HEK293T (cell line): ENCODE measurements around the gene CD101.

Source experiments
- ARNT ChIP-seq: fragments of 450-650 bp; IDR thresholded peaks from 2 replicates; pipeline ENCODE4 v1.6.1; 2017; ENCODE audit warnings: mild to moderate bottlenecking
- BHLHE40 ChIP-seq: fragments of 450-650 bp; IDR thresholded peaks from 2 replicates; pipeline ENCODE4 v1.6.1; 2016; ENCODE audit warnings: mild to moderate bottlenecking, moderate library complexity, borderline replicate concordance
- ELF4 ChIP-seq: fragments of 450-650 bp; IDR thresholded peaks from 2 replicates; pipeline ENCODE4 v1.6.1; 2017; ENCODE audit warnings: antibody characterized with exemption
- FOXA1 ChIP-seq: fragments of 450-650 bp; IDR thresholded peaks from 2 replicates; pipeline ENCODE4 v1.6.1; 2016; ENCODE audit warnings: mild to moderate bottlenecking
- FOXM1 ChIP-seq: fragments of 450-650 bp; IDR thresholded peaks from 2 replicates; pipeline ENCODE4 v1.6.1; 2017; ENCODE audit warnings: mild to moderate bottlenecking, borderline replicate concordance
- HDGF ChIP-seq: fragments of 450-650 bp; IDR thresholded peaks from 2 replicates; pipeline ENCODE4 v1.6.1; 2017; ENCODE audit warnings: antibody characterized with exemption, borderline replicate concordance
- L3MBTL2 ChIP-seq: fragments of 450-650 bp; conservative IDR thresholded peaks from 2 replicates; pipeline ENCODE4 v1.6.1; 2016; ENCODE audit warnings: mild to moderate bottlenecking
- NFRKB ChIP-seq: fragments of 450-650 bp; IDR thresholded peaks from 2 replicates; pipeline ENCODE4 v1.6.1; 2016; ENCODE audit warnings: mild to moderate bottlenecking, moderate library complexity
- SP1 ChIP-seq: fragments of 450-650 bp; IDR thresholded peaks from 2 replicates; pipeline ENCODE4 v1.6.1; 2017
- SUZ12 ChIP-seq: fragments of 450-650 bp; IDR thresholded peaks from 2 replicates; pipeline ENCODE4 v1.6.1; 2016; ENCODE audit warnings: mild to moderate bottlenecking
- TARDBP ChIP-seq: fragments of 450-650 bp; IDR thresholded peaks from 2 replicates; pipeline ENCODE4 v1.6.1; 2016
- ZNF384 ChIP-seq: fragments of 450-650 bp; IDR thresholded peaks from 2 replicates; pipeline ENCODE4 v1.6.1; 2016

- TF ChIP-seq HDGF (no peak), FOXA1 (no peak), SP1 (no peak), L3MBTL2 (no peak), NFRKB (no peak), FOXM1 (no peak), BHLHE40 (no peak), ZNF384 (no peak), ARNT (no peak), SUZ12 (no peak), ELF4 (no peak), TARDBP (no peak)
Observed at GRCh38 chr1:117022114-117022513, 20.6 kb downstream of the CD101 start.
